H9 (cell line): ENCODE data around the gene SH2B2. TPM values are rescaled to one million over a fixed set of nuclear protein-coding genes. Genes with fewer than 3 reads are reported as not detected.

Source experiments
- DNase-seq: peaks from one replicate; pipeline ENCODE4 v3.0.0-alpha.2; 2017
- H2AFZ ChIP-seq: one replicate; pipeline ENCODE4 v1.6.1; 2013; ENCODE audit warnings: mild to moderate bottlenecking, low read length, control low read depth, moderate library complexity
- H2AK5ac ChIP-seq: 2 replicates; pipeline ENCODE4 v1.6.1; 2013; ENCODE audit warnings: low read length, control low read depth, mixed read lengths; ENCODE audit not compliant: insufficient read length
- H2BK120ac ChIP-seq: one replicate; pipeline ENCODE4 v1.6.1; 2013; ENCODE audit warnings: low read depth, mild to moderate bottlenecking, low read length, control low read depth, inconsistent platforms; ENCODE audit not compliant: poor library complexity, severe bottlenecking
- H2BK12ac ChIP-seq: 2 replicates; pipeline ENCODE4 v1.6.1; 2013; ENCODE audit warnings: low read length, control low read depth, mixed read lengths, low read depth; ENCODE audit not compliant: insufficient read length
- H2BK15ac ChIP-seq: 2 replicates; pipeline ENCODE4 v1.6.1; 2013; ENCODE audit warnings: low read depth, low read length, control low read depth
- H2BK20ac ChIP-seq: one replicate; pipeline ENCODE4 v1.6.1; 2013; ENCODE audit warnings: low read depth, mild to moderate bottlenecking, low read length, control low read depth, inconsistent platforms; ENCODE audit not compliant: poor library complexity, severe bottlenecking
- H2BK5ac ChIP-seq: 2 replicates; pipeline ENCODE4 v1.6.1; 2013; ENCODE audit warnings: low read length, control low read depth, mixed read lengths; ENCODE audit not compliant: insufficient read length
- H3K14ac ChIP-seq: 2 replicates; pipeline ENCODE4 v1.6.1; 2013; ENCODE audit warnings: low read length, control low read depth; ENCODE audit not compliant: insufficient read depth
- H3K18ac ChIP-seq: 2 replicates; pipeline ENCODE4 v1.6.1; 2013; ENCODE audit warnings: low read depth, mild to moderate bottlenecking, mixed read lengths, low read length, control low read depth; ENCODE audit not compliant: insufficient read length
- H3K23ac ChIP-seq: 2 replicates; pipeline ENCODE4 v1.6.1; 2013; ENCODE audit warnings: low read length, control low read depth, mixed read lengths, low read depth; ENCODE audit not compliant: insufficient read length
- H3K23me2 ChIP-seq: 2 replicates; pipeline ENCODE4 v1.6.1; 2013; ENCODE audit warnings: low read depth, mild to moderate bottlenecking, mixed read lengths, low read length, control low read depth; ENCODE audit not compliant: insufficient read length, poor library complexity, severe bottlenecking
- H3K27ac ChIP-seq: 2 replicates; pipeline ENCODE4 v1.5.1; 2013; ENCODE audit warnings: low read length, control low read depth, mixed read lengths, low read depth; ENCODE audit not compliant: insufficient read length
- H3K27me3 ChIP-seq: 2 replicates; pipeline ENCODE4 v1.6.1; 2013; ENCODE audit warnings: low read length, control low read depth, inconsistent platforms; ENCODE audit not compliant: insufficient read depth
- H3K4ac ChIP-seq: 2 replicates; pipeline ENCODE4 v1.6.1; 2013; ENCODE audit warnings: low read depth, mild to moderate bottlenecking, control low read depth, inconsistent platforms, low read length, moderate library complexity
- H3K4me1 ChIP-seq: 2 replicates; pipeline ENCODE4 v1.6.1; 2013; ENCODE audit warnings: low read length, control low read depth, inconsistent platforms; ENCODE audit not compliant: insufficient read depth
- H3K4me2 ChIP-seq: 2 replicates; pipeline ENCODE4 v1.6.1; 2013; ENCODE audit warnings: low read length, control low read depth, mixed read lengths; ENCODE audit not compliant: insufficient read length, insufficient read depth
- H3K56ac ChIP-seq: 2 replicates; pipeline ENCODE4 v1.6.1; 2013; ENCODE audit warnings: low read depth, mild to moderate bottlenecking, mixed read lengths, low read length, control low read depth; ENCODE audit not compliant: insufficient read length
- H3K79me1 ChIP-seq: 2 replicates; pipeline ENCODE4 v1.6.1; 2013; ENCODE audit warnings: low read depth, mild to moderate bottlenecking, moderate library complexity, low read length, control low read depth, inconsistent platforms; ENCODE audit not compliant: insufficient read depth, poor library complexity, severe bottlenecking
- H3K79me2 ChIP-seq: 2 replicates; pipeline ENCODE4 v1.6.1; 2013; ENCODE audit warnings: low read length, control low read depth, inconsistent platforms; ENCODE audit not compliant: insufficient read depth
- H3K9ac ChIP-seq: 2 replicates; pipeline ENCODE4 v1.6.1; 2013; ENCODE audit warnings: low read length, control low read depth, mixed read lengths; ENCODE audit not compliant: insufficient read length; ENCODE audit errors: extremely low read depth
- H3K9me3 ChIP-seq: one replicate; pipeline ENCODE4 v1.6.1; 2013; ENCODE audit warnings: low read depth, low read length, inconsistent platforms; ENCODE audit not compliant: control insufficient read depth
- H3T11ph ChIP-seq: one replicate; pipeline ENCODE4 v1.6.1; 2013; ENCODE audit warnings: mild to moderate bottlenecking, low read length, control low read depth, inconsistent platforms
- H4K20me1 ChIP-seq: one replicate; pipeline ENCODE4 v1.6.1; 2013; ENCODE audit not compliant: control insufficient read depth, insufficient read length, insufficient read depth
- H4K5ac ChIP-seq: 2 replicates; pipeline ENCODE4 v1.6.1; 2013; ENCODE audit warnings: low read depth, mild to moderate bottlenecking, mixed read lengths, low read length, control low read depth; ENCODE audit not compliant: insufficient read length
- H4K8ac ChIP-seq: replicated peaks from 2 replicates; pipeline ENCODE4 v1.6.1; 2013; ENCODE audit warnings: low read length, control low read depth, mixed read lengths, low read depth; ENCODE audit not compliant: insufficient read length
- H4K91ac ChIP-seq: 2 replicates; pipeline ENCODE4 v1.6.1; 2013; ENCODE audit warnings: low read depth, mild to moderate bottlenecking, moderate library complexity, mixed read lengths, low read length, control low read depth; ENCODE audit not compliant: insufficient read length
- H3K27ac Mint-ChIP-seq, 3 experiments: 2 replicates in 2 of 3; 3 replicates in 1 of 3; pipeline ENCODE4 v1.8.0; 2020 to 2021; ENCODE audit warnings: mixed read lengths in 3 of 3, mild to moderate bottlenecking in 1 of 3, moderate library complexity in 1 of 3
- H3K27me3 Mint-ChIP-seq: 2 replicates; pipeline ENCODE4 v1.8.0; 2021; ENCODE audit warnings: low read depth, mild to moderate bottlenecking, moderate library complexity, mixed read lengths
- H3K36me3 Mint-ChIP-seq, 3 experiments: 2 replicates in 2 of 3; 3 replicates in 1 of 3; pipeline ENCODE4 v1.8.0; 2020 to 2021; ENCODE audit warnings: low read depth in 3 of 3, mixed read lengths in 3 of 3; ENCODE audit not compliant: insufficient read depth in 1 of 3
- H3K4me1 Mint-ChIP-seq, 2 experiments: 2 replicates each; pipeline ENCODE4 v1.8.0; 2020; ENCODE audit warnings: mixed read lengths in 2 of 2
- H3K4me3 Mint-ChIP-seq, 2 experiments: 2 replicates in 1 of 2; 3 replicates in 1 of 2; pipeline ENCODE4 v1.8.0; 2020 to 2021; ENCODE audit warnings: mild to moderate bottlenecking in 2 of 2, mixed read lengths in 2 of 2, moderate library complexity in 1 of 2
- H3K9me3 Mint-ChIP-seq, 2 experiments: 2 replicates in 1 of 2; 3 replicates in 1 of 2; pipeline ENCODE4 v1.8.0; 2020; ENCODE audit warnings: mild to moderate bottlenecking in 2 of 2, mixed read lengths in 2 of 2, moderate library complexity in 1 of 2
- WGBS: extraction: QIAGEN DNeasy Blood & Tissue Kit; methylation state at CpG from one replicate; pipeline ENCODE4 v1.1.7; 2013; ENCODE audit warnings: missing lambda C conversion rate, low lambda C conversion rate, mixed read lengths; ENCODE audit not compliant: insufficient read length; ENCODE audit errors: extremely low coverage; 5-methylcytosine and 5-hydroxymethylcytosine counted together
- total RNA-seq: library from RNA; stranded (reverse); gene quantifications from 2 replicates; pipeline ENCODE4 v1.2.1, GENCODE V29; 2021
- TF ChIP-seq, protein P1 (sequence below): fragments of 200-600 bp; sonication (generic); conservative IDR thresholded peaks from 3 replicates; pipeline ENCODE4 v1.8.0; 2021; ENCODE audit warnings: antibody characterized with exemption, mild to moderate bottlenecking

Gene SH2B2
- total RNA-seq, 1 experiment from 2014 or later, result 10.4 TPM

DNA sequence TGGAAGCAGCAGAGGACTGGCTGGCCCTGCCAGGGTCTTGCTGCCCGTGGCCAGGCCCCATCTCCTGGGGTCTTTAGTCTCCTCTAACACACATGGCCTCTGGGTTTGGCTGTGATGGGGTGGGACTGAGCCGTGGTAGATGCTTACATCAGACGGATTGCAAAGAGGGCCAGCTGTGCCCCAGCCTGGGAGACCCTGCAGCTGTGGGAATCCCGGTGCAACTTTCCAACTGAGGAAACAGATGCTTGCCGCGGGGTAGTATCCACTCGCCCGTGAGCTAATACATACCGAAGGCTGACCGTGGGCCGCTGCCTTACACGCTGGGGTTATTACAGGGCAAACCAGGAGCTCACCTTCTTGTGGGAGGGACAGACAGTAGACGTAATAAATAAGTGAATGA, 24.1 kb upstream of the SH2B2 start:
- no peak overlapping the region; a peak in 1 of 7 replicates for H3K27ac Mint-ChIP-seq
- Histone ChIP-seq H3K18ac (no peak overlapping the region), H3K23me2 (no peaks in the 10 kb centered on the region), H3K4me2 (no peak overlapping the region), H4K91ac (no peak overlapping the region), H3K4me1 (no peaks in the 10 kb centered on the region), H3K14ac (no peak overlapping the region), H2BK5ac (no peak overlapping the region), H3K79me1 (no peaks in the 10 kb centered on the region), H3K9ac (no peak overlapping the region), H2BK120ac (no peak overlapping the region), H3K79me2 (no peaks in the 10 kb centered on the region), H2AK5ac (no peak overlapping the region), H3K27me3 (no peaks in the 10 kb centered on the region), H3T11ph (no peak overlapping the region), H4K5ac (no peak overlapping the region), H3K27ac (no peak overlapping the region), H4K20me1 (no peaks in the 10 kb centered on the region), H4K8ac (no peak overlapping the region), H3K23ac (no peak overlapping the region), H2BK12ac (no peak overlapping the region), H2BK20ac (no peak overlapping the region), H3K56ac (no peak overlapping the region), H2BK15ac (no peak overlapping the region), H2AFZ (no peak overlapping the region), H3K4ac (no peak overlapping the region), H3K9me3 (no peaks in the 10 kb centered on the region)
- no CpG with 5 or more reads among the region's 13 CpGs for WGBS
- H3K36me3 Mint-ChIP-seq, result no peaks in the 10 kb centered on the region
- H3K4me1 Mint-ChIP-seq, result peaks cover 0 to 8% of the 10 kb centered on the region in 2 experiments; a peak in 1 of 4 replicates
- no peak overlapping the region for H3K4me3 Mint-ChIP-seq
- no peak for DNase-seq
- TF ChIP-seq, protein P1, sequence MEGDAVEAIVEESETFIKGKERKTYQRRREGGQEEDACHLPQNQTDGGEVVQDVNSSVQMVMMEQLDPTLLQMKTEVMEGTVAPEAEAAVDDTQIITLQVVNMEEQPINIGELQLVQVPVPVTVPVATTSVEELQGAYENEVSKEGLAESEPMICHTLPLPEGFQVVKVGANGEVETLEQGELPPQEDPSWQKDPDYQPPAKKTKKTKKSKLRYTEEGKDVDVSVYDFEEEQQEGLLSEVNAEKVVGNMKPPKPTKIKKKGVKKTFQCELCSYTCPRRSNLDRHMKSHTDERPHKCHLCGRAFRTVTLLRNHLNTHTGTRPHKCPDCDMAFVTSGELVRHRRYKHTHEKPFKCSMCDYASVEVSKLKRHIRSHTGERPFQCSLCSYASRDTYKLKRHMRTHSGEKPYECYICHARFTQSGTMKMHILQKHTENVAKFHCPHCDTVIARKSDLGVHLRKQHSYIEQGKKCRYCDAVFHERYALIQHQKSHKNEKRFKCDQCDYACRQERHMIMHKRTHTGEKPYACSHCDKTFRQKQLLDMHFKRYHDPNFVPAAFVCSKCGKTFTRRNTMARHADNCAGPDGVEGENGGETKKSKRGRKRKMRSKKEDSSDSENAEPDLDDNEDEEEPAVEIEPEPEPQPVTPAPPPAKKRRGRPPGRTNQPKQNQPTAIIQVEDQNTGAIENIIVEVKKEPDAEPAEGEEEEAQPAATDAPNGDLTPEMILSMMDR, result no peak
- peaks cover 1% of the 10 kb centered on the region; the same call in 1 of the 2 replicates for H3K27me3 Mint-ChIP-seq
- no peaks in the 10 kb centered on the region for H3K9me3 Mint-ChIP-seq
